GM11168 (cell line): ENCODE measurements around the gene IDNK.

Experiments
- in situ Hi-C: fragments of 300-500 bp; cut with MboI; formaldehyde crosslinking; loops from one replicate; pipeline ENCODE4 v1.12.0; 2022; ENCODE audit warnings: low sequenced_read_pairs; ENCODE audit not compliant: unreplicated experiment

IDNK gene

DNA sequence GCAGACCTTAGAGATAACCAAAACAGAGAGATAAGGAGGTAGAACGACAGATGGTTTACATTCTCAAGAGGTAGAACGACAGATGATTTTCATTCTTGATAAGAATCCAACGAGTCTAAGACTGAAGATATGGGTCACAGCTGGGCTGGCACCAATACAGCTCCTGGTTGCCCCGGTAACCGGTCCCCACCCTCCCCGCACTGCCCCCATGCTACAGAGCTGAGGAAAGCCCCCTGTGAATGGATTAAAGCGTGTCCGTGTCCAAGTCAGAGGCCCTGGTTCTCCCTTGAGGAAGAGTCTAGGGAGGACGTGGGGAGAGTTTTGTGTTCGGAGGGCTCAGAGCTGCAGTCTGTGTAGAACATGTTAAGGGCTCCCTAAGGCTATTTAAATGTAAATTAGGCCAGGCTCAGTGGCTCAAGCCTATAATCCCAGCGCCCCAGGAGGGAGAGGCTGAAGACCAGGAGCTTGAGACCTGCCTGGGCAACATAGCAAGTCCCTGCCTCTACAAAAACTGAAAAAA is 8.1 kb downstream of the IDNK start:
- in situ Hi-C loops = no loop called here

DNA sequence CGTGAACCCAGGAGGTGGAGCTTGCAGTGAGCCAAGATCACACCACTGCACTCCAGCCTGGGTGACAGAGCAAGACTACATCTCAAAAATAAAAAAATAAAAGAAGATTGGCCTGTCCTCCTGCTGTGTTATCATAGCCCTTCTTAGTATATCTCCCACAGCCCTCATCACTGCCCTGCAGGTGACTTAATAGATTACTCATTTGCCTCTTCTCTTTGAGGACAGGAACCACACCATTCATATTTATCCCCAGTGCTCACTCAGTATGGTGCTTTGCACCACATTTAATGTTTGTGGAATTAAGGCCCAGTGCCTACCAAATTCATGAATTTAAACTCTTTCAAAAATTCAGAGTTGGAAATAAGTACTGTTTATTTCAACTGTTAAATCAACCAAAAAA is 10.3 kb downstream of the IDNK start:
- in situ Hi-C loops = no loop called here

DNA sequence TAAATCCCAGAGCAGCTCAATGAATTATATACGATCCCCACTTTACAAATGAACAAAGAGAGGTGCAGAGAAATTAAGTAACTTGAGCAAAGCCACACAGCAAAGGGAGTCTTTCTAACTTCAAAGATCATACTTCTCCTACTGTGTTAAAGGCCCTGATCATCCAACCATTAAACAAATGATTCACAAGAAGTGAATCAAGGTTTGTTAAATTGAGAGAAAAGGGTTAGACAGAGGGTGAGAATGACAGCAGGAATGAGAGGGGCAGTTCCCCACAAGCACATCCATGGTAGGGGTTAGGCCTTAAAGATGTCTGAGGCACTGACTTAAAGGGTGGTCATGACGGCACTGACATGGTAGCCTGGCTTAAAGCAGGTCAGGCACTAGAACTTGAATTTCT is 10.7 kb downstream of the IDNK start:
- in situ Hi-C loops = no loop called here

DNA sequence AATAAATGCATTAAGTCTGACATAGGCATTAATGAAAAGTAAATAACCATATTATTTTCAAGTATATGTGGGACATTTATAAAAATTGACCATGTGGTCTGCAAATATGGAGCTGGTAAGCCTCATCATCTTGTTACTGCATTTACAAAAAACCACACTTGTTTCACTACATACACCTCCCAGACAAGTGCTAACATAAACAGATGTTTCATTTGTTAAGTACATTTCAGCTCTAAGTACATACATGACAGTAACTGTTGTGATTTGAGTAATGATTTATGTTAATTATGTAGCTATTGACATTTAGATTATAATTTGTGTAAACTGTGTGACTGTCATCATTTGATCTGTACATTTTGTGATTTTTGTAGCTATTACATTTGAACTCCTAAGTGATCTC is 13.9 kb downstream of the IDNK start:
- in situ Hi-C loops = no loop called here

GRCh38 chr9:83637389-83637788 is 14.4 kb downstream of the IDNK start:
- in situ Hi-C loops = no loop called here

DNA sequence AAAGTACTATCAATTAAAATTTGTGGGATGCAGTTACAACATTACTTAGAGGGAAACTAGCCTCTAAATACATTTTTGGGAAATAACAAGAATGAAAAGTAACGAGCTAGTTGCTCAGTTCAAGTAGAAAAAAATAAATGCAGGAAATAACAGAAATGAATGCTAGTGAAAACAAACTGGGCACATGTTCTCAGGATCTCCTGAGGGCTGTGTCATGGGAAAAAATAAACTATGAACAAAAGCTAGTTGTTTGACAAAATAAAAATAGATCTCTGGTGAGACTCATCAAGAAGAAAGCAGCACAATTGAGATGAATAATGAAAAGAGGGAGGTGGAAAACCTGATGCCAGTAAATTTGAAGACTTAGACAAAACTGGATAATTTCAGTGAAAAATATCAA is 16.3 kb downstream of the IDNK start:
- in situ Hi-C loops = no loop called here

- in situ Hi-C loops = no loop called here
These were observed 19.9 kb downstream of the IDNK start for GRCh38 chr9:83642793-83643192.

- in situ Hi-C loops = no loop called here
These were observed 23.7 kb downstream of the IDNK start for GRCh38 chr9:83646500-83647239.

DNA sequence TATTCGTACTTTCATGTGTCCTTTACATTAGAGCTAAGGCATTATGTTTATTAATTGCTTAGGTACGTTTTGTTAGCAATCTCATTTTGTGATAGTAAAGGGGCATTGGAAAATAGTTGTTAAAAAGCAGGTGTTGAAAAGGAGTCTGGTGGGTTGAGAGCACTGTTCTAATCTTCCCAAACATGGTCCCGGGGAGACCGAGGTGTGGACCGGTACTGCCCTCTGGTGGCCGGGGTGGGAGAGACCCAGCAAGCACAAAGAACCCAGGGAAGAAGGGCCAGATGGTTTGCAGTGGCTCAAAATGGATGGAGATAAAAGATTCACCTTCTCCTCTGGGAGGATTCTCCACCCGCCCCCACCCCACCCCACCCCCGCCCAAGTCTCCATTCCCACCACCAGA is 26.1 kb downstream of the IDNK start:
- in situ Hi-C loops = no loop called here

GRCh38 chr9:83649515-83649914 is 26.6 kb downstream of the IDNK start:
- in situ Hi-C loops = no loop called here

- in situ Hi-C loops = no loop called here
These were observed 28.6 kb downstream of the IDNK start for GRCh38 chr9:83651558-83651957.

DNA sequence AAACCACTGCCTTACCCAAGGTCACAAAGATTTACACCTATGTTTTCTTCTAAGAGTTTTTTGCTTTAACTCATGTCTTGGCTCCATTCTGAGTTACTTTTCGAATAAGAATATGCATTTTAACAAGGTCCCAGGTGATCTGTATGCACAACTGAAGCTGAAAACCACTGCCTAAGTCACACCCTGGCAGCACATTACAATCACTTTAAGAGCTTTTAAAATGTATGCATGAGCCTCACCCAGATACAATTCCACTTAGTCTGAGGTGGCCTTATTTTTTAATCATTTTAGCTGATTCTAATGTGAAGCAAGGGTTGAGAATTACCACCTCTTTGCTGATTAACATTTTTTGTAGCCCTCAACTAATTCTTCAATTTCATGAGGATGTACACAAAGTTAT is 29.5 kb downstream of the IDNK start:
- in situ Hi-C loops = no loop called here

GRCh38 chr9:83655433-83655832 is 32.5 kb downstream of the IDNK start:
- in situ Hi-C loops = no loop called here

- in situ Hi-C loops = no loop called here
These were observed 33.2 kb downstream of the IDNK start for GRCh38 chr9:83656032-83656680.

- in situ Hi-C loops = no loop called here
These were observed 34.0 kb downstream of the IDNK start for GRCh38 chr9:83656952-83657351.

DNA sequence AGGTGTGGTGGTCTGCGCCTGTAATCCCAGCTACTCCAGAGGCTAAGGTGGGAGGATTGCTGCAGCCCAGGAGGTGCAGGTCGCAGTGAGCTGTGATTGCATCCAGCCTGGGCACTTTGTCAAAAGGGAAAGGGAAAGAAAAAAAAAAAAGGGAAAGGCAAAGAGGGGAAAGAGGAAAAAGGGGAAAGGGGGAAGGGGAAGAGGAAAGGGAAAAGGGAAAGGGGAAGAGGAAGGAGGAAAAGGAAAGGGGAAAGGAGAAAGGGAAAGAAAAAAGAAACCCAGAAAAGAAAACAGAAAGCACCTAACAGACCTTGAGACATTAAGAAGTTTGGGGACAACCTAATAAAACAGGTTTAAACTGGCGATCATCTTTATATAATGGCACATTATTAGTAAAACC is 40.0 kb downstream of the IDNK start:
- in situ Hi-C loops = no loop called here

GRCh38 chr9:83665580-83666200 is 42.7 kb downstream of the IDNK start:
- in situ Hi-C loops = no loop called here

- in situ Hi-C loops = no loop called here
These were observed 46.1 kb downstream of the IDNK start for GRCh38 chr9:83669067-83669466.

GRCh38 chr9:83670381-83670780 is 47.4 kb downstream of the IDNK start:
- in situ Hi-C loops = no loop called here

DNA sequence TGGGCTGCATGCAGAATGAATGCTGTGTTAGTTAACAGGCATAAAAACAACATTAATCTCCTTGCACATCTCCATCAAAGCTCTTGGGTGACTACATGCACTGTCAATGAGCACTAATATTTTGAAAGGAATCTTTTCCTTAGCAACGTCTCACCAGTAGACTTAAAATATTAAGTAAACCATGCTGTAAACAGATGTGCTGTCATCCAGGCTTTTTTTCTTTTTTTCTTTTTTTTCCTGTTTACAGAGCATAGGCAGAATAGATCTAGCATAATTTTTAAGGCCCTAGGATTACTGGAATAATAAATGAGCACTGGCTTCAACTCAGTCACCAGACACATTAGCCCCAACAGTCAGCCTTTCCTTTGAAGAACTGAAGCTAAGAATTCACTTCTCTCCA is 48.5 kb downstream of the IDNK start:
- in situ Hi-C loops = no loop called here

GRCh38 chr9:83675466-83675865 is 52.5 kb downstream of the IDNK start:
- in situ Hi-C loops = no loop called here
